ENCODE data around the gene COL5A1. TPM values are rescaled to one million over a fixed set of nuclear protein-coding genes. Genes with fewer than 3 reads are reported as not detected.

Gene COL5A1
- total RNA-seq, 4 donors from 2014 or later: 8.4 to 14.7 (median 11.3) TPM

DNA sequence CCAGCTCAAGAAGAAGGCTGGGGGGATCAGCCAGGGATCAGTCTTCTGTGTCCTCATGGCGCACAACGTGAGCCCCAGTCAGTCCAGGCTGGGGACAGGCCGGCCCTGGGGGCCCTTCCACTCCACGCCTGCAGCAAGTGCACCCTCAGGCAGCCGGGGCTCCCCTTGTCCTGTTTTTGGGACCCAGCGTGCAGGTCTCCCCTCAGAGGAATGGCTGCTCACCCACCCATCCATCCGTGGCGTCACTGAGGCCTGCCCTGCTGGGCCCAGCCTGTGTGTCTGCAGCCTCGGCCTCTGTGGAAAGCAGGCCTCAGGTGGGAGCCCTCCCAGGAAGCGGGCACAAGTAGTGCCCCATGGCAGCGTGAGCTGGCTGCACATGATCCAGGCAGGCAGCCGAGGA lies 186.4 kb downstream of the COL5A1 start:
- TF ChIP-seq, protein P1, sequence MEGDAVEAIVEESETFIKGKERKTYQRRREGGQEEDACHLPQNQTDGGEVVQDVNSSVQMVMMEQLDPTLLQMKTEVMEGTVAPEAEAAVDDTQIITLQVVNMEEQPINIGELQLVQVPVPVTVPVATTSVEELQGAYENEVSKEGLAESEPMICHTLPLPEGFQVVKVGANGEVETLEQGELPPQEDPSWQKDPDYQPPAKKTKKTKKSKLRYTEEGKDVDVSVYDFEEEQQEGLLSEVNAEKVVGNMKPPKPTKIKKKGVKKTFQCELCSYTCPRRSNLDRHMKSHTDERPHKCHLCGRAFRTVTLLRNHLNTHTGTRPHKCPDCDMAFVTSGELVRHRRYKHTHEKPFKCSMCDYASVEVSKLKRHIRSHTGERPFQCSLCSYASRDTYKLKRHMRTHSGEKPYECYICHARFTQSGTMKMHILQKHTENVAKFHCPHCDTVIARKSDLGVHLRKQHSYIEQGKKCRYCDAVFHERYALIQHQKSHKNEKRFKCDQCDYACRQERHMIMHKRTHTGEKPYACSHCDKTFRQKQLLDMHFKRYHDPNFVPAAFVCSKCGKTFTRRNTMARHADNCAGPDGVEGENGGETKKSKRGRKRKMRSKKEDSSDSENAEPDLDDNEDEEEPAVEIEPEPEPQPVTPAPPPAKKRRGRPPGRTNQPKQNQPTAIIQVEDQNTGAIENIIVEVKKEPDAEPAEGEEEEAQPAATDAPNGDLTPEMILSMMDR (IDR thresholded peaks at IDR 0.05): no peak
- TF ChIP-seq POLR2A (IDR thresholded peaks at IDR 0.05): no peak
- no peak for DNase-seq (ENCODE audit: low spot score in 2 of 2)
- 92 to 99% methylated on average over 6 to 8 of the region's 12 CpGs for whole genome bisulfite sequencing, 2 donors
- intact Hi-C loops (cut with DNase I; ENCODE audit: low total_unique reads): no loop called here
- H3K4me3 ChIP-seq (ENCODE audit: low read depth, poor library complexity, severe bottlenecking): no peak overlapping the region

DNA sequence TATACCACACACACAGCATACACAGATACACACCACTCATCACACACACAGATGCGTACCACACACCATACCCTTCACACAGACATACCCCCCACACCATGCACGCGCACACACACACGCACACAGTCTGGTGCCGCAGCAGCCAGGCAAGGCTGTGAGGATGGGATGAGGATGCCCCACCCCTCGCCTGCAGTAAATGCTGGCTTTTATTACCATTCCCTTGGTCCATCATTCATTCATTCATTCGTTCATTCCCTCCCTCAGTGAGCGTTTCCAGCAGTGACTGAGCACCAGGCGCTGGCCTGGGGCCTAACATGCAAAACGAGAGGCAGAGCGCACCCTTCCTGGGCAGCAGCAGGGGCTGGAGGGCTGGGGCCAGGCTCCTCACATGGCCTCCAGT lies 187.3 kb downstream of the COL5A1 start:
- intact Hi-C loops (cut with DNase I; ENCODE audit: low total_unique reads): no loop called here
- H3K4me3 ChIP-seq (ENCODE audit: low read depth, poor library complexity, severe bottlenecking): no peak overlapping the region
- 93 to 96% methylated on average over 11 of the region's 11 CpGs for WGBS, 2 donors
- no peak for DNase-seq (ENCODE audit: low spot score in 2 of 2)
- TF ChIP-seq, protein P1 (IDR thresholded peaks at IDR 0.05): no peak
- TF ChIP-seq POLR2A (IDR thresholded peaks at IDR 0.05): no peak

DNA sequence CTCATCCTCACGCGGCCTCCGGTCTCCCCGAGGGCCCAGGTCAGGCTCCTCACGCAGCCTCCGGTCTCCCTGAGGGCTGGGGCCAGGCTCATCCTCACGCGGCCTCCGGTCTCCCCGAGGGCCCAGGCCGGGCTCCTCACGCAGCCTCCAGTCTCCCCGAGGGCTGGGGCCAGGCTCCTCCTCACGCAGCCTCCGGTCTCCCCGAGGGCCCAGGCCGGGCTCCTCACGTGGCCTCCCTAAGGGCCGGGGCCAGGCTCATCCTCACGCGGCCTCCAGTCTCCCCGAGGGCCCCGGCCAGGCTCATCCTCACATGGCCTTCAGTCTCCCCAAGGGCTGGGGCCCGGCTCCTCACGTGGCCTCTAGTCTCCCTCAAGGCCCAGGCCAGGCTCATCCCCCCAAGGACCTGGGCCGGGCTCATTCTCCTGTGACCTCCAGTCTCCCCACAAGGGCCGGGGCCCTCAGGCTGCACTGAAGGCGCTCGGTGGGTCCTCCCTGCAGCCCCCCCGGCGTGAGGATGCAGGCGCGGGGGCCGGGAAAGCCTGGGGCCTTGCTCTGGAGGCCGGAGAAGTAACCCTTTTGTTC lies 187.8 kb downstream of the COL5A1 start:
- WGBS, 2 donors: 86 to 87% methylated on average over 21 to 35 of the region's 35 CpGs
- intact Hi-C loops (cut with DNase I; ENCODE audit: low total_unique reads): no loop called here
- TF ChIP-seq, protein P1 (IDR thresholded peaks at IDR 0.05): no peak
- TF ChIP-seq POLR2A (IDR thresholded peaks at IDR 0.05): no peak
- H3K4me3 ChIP-seq (ENCODE audit: low read depth, poor library complexity, severe bottlenecking): no peak overlapping the region
- no peak for DNase-seq (ENCODE audit: low spot score in 2 of 2)

DNA sequence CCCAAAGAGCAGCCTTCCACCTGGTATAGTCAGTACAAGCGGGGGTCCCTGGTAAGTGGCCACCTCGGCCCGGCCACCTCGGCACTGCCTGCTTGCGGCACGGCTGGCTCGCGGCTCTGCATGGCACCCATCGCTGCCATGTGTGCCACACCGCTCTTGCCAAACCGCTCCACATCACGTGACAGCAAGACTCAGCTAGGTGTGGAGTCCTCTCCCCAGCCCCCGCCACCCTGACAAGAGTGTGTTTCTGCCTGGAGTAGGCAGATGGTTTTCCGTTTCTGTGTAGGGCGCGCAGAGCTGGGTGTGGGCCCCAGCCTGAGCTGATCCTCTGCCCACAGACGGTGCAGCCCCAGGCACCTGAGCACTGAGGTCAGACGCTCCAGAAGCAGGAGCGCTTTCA lies 188.5 kb downstream of the COL5A1 start:
- intact Hi-C loops (cut with DNase I; ENCODE audit: low total_unique reads): no loop called here
- WGBS, 2 donors: 87% methylated on average over 19 of the region's 19 CpGs

DNA sequence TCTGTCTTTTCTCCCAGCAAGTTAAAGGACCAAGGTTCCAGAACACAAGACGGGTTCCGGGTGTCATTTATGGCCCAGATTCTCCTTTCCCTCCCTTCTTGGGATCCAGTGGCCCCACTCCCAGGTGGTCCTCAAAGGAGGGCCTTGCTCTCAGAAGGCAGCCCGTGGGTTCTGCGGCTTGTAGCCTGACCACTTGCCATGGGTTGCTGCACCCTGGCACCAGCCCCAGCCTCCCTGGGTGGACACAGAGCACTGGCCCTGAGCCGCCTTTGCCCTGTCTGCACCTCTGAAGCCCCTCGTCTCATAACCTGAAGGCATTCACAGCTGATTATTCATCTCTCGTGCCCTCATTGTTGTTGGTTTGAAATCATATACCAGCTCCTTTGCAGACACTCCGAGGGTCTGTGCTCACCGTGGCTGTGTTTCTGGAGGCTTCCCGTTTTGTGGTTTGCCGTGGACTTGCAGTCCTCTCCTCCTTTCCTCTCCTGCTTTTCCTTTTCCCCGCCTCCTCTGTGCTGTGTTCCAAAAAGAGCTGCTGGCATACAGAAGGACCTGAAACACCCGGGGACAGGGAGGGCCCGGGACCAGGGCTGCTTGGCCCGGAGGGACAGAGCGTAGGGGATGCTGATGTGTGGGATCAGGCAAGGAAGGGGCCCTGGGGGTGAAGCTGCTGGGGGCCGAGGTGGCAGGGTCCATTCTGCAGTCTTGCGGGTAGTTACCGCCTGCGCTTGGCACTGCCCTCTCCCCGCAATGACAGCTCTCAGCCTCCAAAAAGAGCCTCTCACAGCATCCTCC lies 189.5 kb downstream of the COL5A1 start:
- intact Hi-C loops (cut with DNase I; ENCODE audit: low total_unique reads): no loop called here
- WGBS, 2 donors: 85% methylated on average over 21 of the region's 21 CpGs
- H3K4me3 ChIP-seq (ENCODE audit: low read depth, poor library complexity, severe bottlenecking): no peak overlapping the region
- no peak for DNase-seq (ENCODE audit: low spot score in 2 of 2)
- no peak for TF ChIP-seq POLR2A (IDR thresholded peaks at IDR 0.05)
- TF ChIP-seq, protein P1 (IDR thresholded peaks at IDR 0.05): no peak

More for the DNA sequence above, 188.5 kb downstream of the COL5A1 start:
- DNase-seq (ENCODE audit: low spot score in 2 of 2): no peak
- no peak overlapping the region for H3K4me3 ChIP-seq (ENCODE audit: low read depth, poor library complexity, severe bottlenecking)
- TF ChIP-seq, protein P1 (IDR thresholded peaks at IDR 0.05): no peak
- no peak for TF ChIP-seq POLR2A (IDR thresholded peaks at IDR 0.05)
